Stomach (tissue), 9 donors: ENCODE data around the gene RAD23A. TPM values are rescaled to one million over a fixed set of nuclear protein-coding genes. Genes with fewer than 3 reads are reported as not detected.
"Not testable (repeated sequence)": the region's sequence is repeated elsewhere in the genome, so short reads cannot be mapped to it uniquely, and the experiment has no call there.

ENCODE experiments used
- DNase-seq, 2 donors: peaks; one replicate each; pipeline versions ENCODE4 v3.0.0 to v3.0.0-alpha.2; 2013 to 2019
- H3K27ac ChIP-seq, 5 donors: fragments of 200-600 bp in 4 of 5; sonication (generic) in 4 of 5; one replicate each; pipeline ENCODE4 v1.5.1; 2013 to 2019; ENCODE audit warnings: mild to moderate bottlenecking in 1 of 5, moderate library complexity in 1 of 5
- H3K27me3 ChIP-seq, 3 donors: fragments of 200-600 bp; sonication (generic); one replicate each; pipeline ENCODE4 v1.5.1; 2017 to 2019; ENCODE audit warnings: mixed run types in 1 of 3
- H3K36me3 ChIP-seq, 4 donors: fragments of 200-600 bp; sonication (generic); 1 replicate in 3 of 4; 2 replicates in 1 of 4; pipeline ENCODE4 v1.5.1; 2016 to 2019
- H3K4me1 ChIP-seq, 4 donors: fragments of 200-600 bp; sonication (generic); one replicate each; pipeline ENCODE4 v1.5.1; 2016 to 2019
- H3K4me3 ChIP-seq, 4 donors: fragments of 200-600 bp; sonication (generic) in 3 of 4; one replicate each; pipeline ENCODE4 v1.5.1; 2016 to 2019; ENCODE audit warnings: mild to moderate bottlenecking in 1 of 4
- H3K9me3 ChIP-seq, 4 donors: fragments of 200-600 bp; sonication (generic); one replicate each; pipeline ENCODE4 v1.5.1; 2016 to 2019
- EP300 ChIP-seq: sonication (generic); formaldehyde crosslinking; IDR thresholded peaks from one replicate; pipeline ENCODE4 v1.6.1; 2017; ENCODE audit warnings: antibody characterized with exemption
- POLR2A ChIP-seq, 4 donors: fragments of 450-650 bp; IDR thresholded peaks; one replicate each; pipeline ENCODE4 v1.6.1; 2016; ENCODE audit warnings: antibody characterized with exemption in 4 of 4, control low read depth in 2 of 4, mild to moderate bottlenecking in 1 of 4, moderate library complexity in 1 of 4
- POLR2AphosphoS5 ChIP-seq, 3 donors: sonication (generic); formaldehyde crosslinking; IDR thresholded peaks; one replicate each; pipeline ENCODE4 v1.6.1; 2016; ENCODE audit warnings: antibody characterized with exemption in 3 of 3
- WGBS, 5 donors: extraction: QIAGEN DNeasy Blood & Tissue Kit in 3 of 5; methylation state at CpG; one replicate each; pipeline versions ENCODE4 v1.1.5 to v1.1.7; 2013 to 2018; 5-methylcytosine and 5-hydroxymethylcytosine counted together
- intact Hi-C: fragments of 100-400 bp; cut with DNase I; formaldehyde crosslinking; loops from one replicate; pipeline ENCODE4 v1.15.1; 2023; ENCODE audit warnings: low total_unique reads
- polyA plus RNA-seq, 3 donors: library from polyadenylated mRNA; stranded (reverse); fragments of 200-250 nt; gene quantifications; one replicate each; pipeline ENCODE4 v1.2.3, GENCODE V29; 2013
- total RNA-seq, 5 donors: library from RNA; depleted of rRNA; stranded (reverse); fragments of >200 nt; gene quantifications; one replicate each; pipeline versions ENCODE4 v1.1.0 to v1.2.3, GENCODE V29; 2014 to 2016
- TF ChIP-seq, protein P1 (sequence below), 7 experiments: fragments of 450-650 bp in 4 of 7; fragments of 200-600 bp in 3 of 7; sonication (generic) in 3 of 7; IDR thresholded peaks; one replicate each; pipeline ENCODE4 v1.5.1; 2016 to 2019; ENCODE audit warnings: antibody characterized with exemption in 7 of 7, control low read depth in 2 of 7, mild to moderate bottlenecking in 1 of 7
- donor health status: healthy with polysubstance abuse.
- donor health status: Bipolar disorder and iron deficiency.
- donor health status: healthy.

RAD23A gene
- total and polyA plus RNA-seq, 8 donors: 44.1 to 144 (median 104) TPM

DNA sequence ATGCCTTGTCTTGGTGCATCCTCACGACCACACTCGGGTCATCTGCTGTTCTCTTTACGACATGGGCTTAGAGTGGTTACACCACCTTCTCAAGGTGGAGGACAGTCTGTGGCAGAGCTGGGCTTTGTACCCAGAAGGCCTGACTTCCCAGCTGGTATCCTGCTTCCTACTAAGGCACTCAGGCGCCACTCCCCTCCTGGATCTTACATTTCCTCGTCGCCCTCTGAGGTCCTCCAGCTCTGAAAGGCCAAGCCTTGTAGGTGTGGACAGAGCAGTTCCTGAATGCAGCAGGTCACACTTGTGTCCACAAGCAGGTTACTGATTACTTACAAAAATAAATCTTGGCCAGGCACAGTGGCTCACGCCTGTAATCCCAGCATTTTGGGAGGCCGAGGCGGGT, 38.5 kb upstream of the RAD23A start:
- H3K9me3 ChIP-seq: no peaks in the 10 kb centered on the region
- H3K4me1 ChIP-seq: peaks cover 0 to 8% (median 3%) of the 10 kb centered on the region in 4 donors
- peak; percentile 74 to 78 for DNase-seq
- peak overlapping the region; percentile 42 to 75 (median 60) for H3K27ac ChIP-seq
- intact Hi-C loops: no loop called here
- TF ChIP-seq POLR2AphosphoS5 (IDR thresholded peaks at IDR 0.05): peak in 2 of 3 donors; percentile 33 to 79
- no peak for TF ChIP-seq POLR2A (IDR thresholded peaks at IDR 0.05)
- 30 to 61% (median 49%) methylated on average over 9 of the region's 9 CpGs for WGBS, 5 donors
- no peaks in the 10 kb centered on the region for H3K27me3 ChIP-seq
- no peaks in the 10 kb centered on the region for H3K36me3 ChIP-seq
- no peak overlapping the region for H3K4me3 ChIP-seq

- Histone ChIP-seq H3K9me3 (no peaks in the 10 kb centered on the region), H3K4me1 (peaks cover 19 to 30% (median 26%) of the 10 kb centered on the region in 4 donors), H3K27me3 (no peaks in the 10 kb centered on the region), H3K27ac (peak overlapping the region; percentile 75 to 81 (median 79)), H3K36me3 (no peaks in the 10 kb centered on the region), H3K4me3 (peak overlapping the region in 2 of 4 donors; percentile 2 to 9)
- intact Hi-C loops: no loop called here
- no peak for TF ChIP-seq POLR2AphosphoS5 (IDR thresholded peaks at IDR 0.05)
- DNase-seq: peak in 1 of 2 donors; percentile 66
- 26 to 33% (median 29%) methylated on average over 4 of the region's 4 CpGs for WGBS, 5 donors
These were observed 33.1 kb upstream of the RAD23A start for GRCh38 chr19:12912571-12912970.

GRCh38 chr19:12913011-12913561, 32.6 kb upstream of the RAD23A start:
- Histone ChIP-seq H3K27me3 (no peaks in the 10 kb centered on the region), H3K36me3 (no peaks in the 10 kb centered on the region), H3K4me1 (peaks cover 19 to 30% (median 25%) of the 10 kb centered on the region in 4 donors), H3K4me3 (peak overlapping the region; percentile 2 to 11 (median 9)), H3K9me3 (no peaks in the 10 kb centered on the region), H3K27ac (peak overlapping the region; percentile 75 to 81 (median 79))
- intact Hi-C loops: no loop called here
- peak; percentile 77 to 93 for DNase-seq
- TF ChIP-seq, protein P1, sequence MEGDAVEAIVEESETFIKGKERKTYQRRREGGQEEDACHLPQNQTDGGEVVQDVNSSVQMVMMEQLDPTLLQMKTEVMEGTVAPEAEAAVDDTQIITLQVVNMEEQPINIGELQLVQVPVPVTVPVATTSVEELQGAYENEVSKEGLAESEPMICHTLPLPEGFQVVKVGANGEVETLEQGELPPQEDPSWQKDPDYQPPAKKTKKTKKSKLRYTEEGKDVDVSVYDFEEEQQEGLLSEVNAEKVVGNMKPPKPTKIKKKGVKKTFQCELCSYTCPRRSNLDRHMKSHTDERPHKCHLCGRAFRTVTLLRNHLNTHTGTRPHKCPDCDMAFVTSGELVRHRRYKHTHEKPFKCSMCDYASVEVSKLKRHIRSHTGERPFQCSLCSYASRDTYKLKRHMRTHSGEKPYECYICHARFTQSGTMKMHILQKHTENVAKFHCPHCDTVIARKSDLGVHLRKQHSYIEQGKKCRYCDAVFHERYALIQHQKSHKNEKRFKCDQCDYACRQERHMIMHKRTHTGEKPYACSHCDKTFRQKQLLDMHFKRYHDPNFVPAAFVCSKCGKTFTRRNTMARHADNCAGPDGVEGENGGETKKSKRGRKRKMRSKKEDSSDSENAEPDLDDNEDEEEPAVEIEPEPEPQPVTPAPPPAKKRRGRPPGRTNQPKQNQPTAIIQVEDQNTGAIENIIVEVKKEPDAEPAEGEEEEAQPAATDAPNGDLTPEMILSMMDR (IDR thresholded peaks at IDR 0.05): no peak
- TF ChIP-seq EP300 (no peak), POLR2A (IDR thresholded peaks at IDR 0.05) (no peak), POLR2AphosphoS5 (IDR thresholded peaks at IDR 0.05) (peak; percentile 30 to 58 (median 38))
- WGBS, 5 donors: 3 to 23% (median 9%) methylated on average over 17 to 22 of the region's 22 CpGs

GRCh38 chr19:12913851-12914690, 31.6 kb upstream of the RAD23A start:
- no peak overlapping the region for H3K4me3 ChIP-seq
- H3K27ac ChIP-seq: peak overlapping the region; percentile 75 to 81 (median 79)
- intact Hi-C loops: no loop called here
- WGBS, 5 donors: 55 to 66% (median 58%) methylated on average over 12 of the region's 12 CpGs
- H3K36me3 ChIP-seq: no peaks in the 10 kb centered on the region
- H3K27me3 ChIP-seq: no peaks in the 10 kb centered on the region
- TF ChIP-seq POLR2AphosphoS5 (IDR thresholded peaks at IDR 0.05): no peak
- TF ChIP-seq, protein P1 (IDR thresholded peaks at IDR 0.05): no peak
- TF ChIP-seq POLR2A (IDR thresholded peaks at IDR 0.05): no peak
- H3K4me1 ChIP-seq: peaks cover 22 to 35% (median 30%) of the 10 kb centered on the region in 4 donors
- DNase-seq: peak in 1 of 2 donors; percentile 65
- H3K9me3 ChIP-seq: no peaks in the 10 kb centered on the region

DNA sequence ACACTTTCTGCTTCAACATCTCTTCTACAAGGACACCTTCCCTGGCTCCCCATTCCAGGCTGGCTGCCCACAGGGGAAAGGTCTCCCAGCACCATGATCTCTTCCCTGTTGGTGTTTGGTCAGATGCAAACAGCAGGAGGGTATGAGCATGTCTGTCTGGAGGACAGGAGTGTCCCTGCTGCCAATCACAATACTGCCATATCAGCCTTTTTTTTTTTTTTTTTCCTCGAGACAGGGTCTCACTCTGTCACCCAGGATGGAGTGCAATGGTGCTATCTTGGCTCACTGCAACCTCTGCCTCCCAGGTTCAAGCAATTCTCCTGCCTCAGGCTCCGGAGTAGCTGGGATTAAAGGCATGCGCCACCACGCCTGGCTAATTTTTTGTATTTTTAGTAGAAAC, 29.8 kb upstream of the RAD23A start:
- H3K27ac ChIP-seq, H3K36me3 ChIP-seq, H3K27me3 ChIP-seq, H3K4me3 ChIP-seq, intact Hi-C loops, H3K9me3 ChIP-seq, DNase-seq: not testable (repeated sequence)
- 76 to 82% (median 79%) methylated on average over 4 of the region's 4 CpGs for WGBS, 5 donors
- H3K4me1 ChIP-seq: peaks cover 22 to 42% (median 36%) of the 10 kb centered on the region in 4 donors
